NCI-H69 (cell line): ENCODE data around the gene HDHD3.

Source experiments
- DNase-seq: peaks from one replicate; lab custom pipeline; 2025; lab: John Stamatoyannopoulos, UW

The HDHD3 gene

DNA sequence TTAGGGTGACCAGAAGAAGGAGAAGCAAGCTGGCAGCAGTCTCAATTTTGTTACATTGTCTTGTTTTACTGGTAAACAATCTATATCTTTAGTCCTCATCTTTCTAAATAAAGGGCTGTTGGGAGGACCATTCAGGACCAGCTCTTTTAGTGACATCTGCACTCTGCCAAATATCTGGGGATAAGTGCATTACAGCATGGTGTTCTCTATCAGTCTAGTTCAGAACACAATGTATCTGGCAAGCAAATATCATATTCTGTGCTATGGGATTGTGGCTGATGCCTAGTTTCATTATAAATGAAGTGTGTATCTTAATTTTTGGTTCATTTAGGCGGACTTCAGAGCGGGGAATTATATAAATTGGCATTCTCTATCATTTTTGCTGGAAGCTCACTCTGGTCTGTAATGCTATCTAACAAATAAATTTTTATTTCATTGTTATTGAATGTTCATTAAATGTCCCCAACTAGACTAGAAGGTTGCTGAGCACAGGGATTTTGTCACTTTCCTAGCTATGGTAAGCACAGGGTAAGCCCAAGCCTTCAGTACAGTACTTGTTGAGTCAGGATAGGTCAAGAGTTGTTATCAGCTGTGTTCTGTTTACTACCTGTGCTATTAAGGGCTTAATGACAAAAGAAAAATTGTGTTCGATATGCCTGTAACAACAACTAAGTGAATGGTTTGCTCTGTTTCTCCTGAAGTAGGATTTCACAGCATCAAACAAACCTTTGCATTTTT, 48.6 kb downstream of the HDHD3 start:
- DNase-seq = no peak

GRCh38 chr9:113326230-113326629, 50.6 kb downstream of the HDHD3 start:
- DNase-seq = no peak
